ENCODE data around the gene SIL1.
A peak's percentile ranks its signal among the peaks of the same experiment; 100 is the strongest.

SIL1 gene

DNA sequence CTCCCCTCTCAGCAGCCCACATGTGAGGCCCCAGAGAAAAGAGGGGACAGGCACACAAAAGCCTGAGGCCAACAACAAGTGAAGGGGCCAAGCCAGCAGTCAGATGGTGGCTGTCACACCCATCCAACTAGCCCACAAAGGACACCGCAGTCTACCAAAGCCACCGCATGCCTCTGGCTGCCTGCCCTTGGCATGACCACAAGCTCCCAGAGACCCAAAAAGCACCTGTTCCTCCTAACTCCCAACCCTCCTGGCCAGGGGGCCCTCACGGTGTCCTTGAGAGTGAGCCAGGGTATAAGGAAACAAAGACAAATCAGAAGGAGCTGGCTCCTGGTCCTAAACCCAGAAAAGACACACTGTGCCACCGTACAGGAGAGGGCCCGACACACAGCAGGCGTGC lies 245.2 kb downstream of the SIL1 start:
- DNase-seq, result peak in 2 of 10 donors; percentile 37 to 84

GRCh38 chr5:138951986-138952735 lies 246.0 kb downstream of the SIL1 start:
- intact Hi-C loops (cut with DNase I), result loop anchor here (5.0 to 10.0 kb wide), 2 partner anchors 80 to 197 kb away; partner anchors contain the start of gene CTNNA1
- DNase-seq, result peak in 2 of 10 donors; percentile 18 to 75

More for the DNA sequence above, 245.2 kb downstream of the SIL1 start:
- intact Hi-C loops (cut with DNase I), result loop anchor here (5.0 to 10.0 kb wide), 2 partner anchors 81 to 198 kb away; partner anchors contain the start of gene CTNNA1

DNA sequence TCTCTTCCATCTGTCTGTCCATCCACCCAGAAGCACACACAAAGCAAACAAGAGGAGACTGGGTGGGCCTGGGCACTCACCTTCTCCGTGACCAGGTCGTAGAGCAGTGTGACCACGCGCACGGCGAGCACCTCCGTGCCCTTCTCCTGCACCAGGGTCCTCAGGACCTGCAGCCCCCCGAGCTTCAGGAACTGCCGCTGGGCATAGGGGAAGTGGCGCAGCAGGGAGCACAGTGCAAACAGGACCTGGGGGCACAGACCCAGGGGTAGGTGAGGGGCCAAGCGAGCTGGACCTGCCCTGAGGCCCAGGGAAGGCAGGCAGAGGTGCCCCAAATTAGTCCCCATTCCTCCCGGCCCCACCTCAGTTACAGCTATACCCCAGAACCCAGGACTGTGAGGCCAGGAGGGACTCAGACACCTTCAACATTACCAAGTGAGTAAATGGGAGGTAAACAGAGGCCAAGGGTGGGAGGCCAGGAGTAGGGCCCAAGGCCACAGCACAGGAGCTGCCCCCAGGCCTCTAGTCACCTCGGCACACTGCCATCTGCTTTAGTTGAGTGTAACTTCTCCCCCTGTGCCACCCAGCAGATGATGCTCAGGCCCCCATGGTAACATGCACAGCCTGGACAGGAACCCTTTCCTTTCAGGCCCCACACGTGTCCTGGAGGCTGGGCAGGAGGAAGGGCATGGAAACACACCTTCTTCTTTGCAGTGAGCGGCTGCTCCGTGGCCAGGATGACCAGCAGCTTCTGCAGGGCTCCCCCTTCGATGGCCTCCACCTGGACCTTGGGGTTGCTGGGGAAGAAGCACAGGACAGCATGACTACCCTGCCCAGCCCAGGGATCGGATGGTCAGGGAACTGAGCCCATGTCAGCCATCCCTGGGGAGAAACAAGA lies 246.8 kb downstream of the SIL1 start:
- intact Hi-C loops (cut with DNase I), result loop anchor here (5.0 to 10.0 kb wide), 2 partner anchors 79 to 197 kb away; partner anchors contain the start of gene CTNNA1
- peak in 2 of 10 donors; percentile 13 to 72 for DNase-seq

GRCh38 chr5:138950421-138951031 lies 247.6 kb downstream of the SIL1 start:
- intact Hi-C loops (cut with DNase I), result loop anchor here (5.0 to 10.0 kb wide), 2 partner anchors 78 to 196 kb away; partner anchors contain the start of gene CTNNA1
- peak in 8 of 10 donors; percentile 20 to 91 (median 54) for DNase-seq

DNA sequence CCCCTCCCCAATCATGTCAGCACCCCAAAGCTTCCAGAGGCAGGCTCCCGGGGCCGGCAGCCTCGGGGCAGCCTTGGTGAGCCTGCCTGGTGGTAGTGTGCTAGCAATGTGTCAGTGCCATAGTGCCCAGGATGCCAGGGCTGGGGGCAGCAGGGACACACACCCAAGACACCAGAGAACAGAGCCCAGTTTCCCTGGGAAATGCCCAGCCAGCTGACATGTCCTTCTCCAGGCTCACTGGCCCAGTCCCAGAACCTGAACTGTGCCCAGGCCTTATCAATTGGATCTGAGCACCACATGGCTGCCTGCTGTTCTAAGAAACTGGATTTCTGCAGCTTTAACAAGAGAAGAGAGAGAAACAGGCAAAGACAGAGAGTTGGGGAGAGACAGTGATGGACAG lies 248.2 kb downstream of the SIL1 start:
- peak in 3 of 10 donors; percentile 22 to 75 (median 67) for DNase-seq
- intact Hi-C loops (cut with DNase I), result loop anchor here (5.0 to 10.0 kb wide), 2 partner anchors 78 to 195 kb away; partner anchors contain the start of gene CTNNA1

- peak in 1 of 10 donors; percentile 14 for DNase-seq
- intact Hi-C loops (cut with DNase I), result no loop called here
Measured at GRCh38 chr5:138949223-138949574, 249.0 kb downstream of the SIL1 start.

DNA sequence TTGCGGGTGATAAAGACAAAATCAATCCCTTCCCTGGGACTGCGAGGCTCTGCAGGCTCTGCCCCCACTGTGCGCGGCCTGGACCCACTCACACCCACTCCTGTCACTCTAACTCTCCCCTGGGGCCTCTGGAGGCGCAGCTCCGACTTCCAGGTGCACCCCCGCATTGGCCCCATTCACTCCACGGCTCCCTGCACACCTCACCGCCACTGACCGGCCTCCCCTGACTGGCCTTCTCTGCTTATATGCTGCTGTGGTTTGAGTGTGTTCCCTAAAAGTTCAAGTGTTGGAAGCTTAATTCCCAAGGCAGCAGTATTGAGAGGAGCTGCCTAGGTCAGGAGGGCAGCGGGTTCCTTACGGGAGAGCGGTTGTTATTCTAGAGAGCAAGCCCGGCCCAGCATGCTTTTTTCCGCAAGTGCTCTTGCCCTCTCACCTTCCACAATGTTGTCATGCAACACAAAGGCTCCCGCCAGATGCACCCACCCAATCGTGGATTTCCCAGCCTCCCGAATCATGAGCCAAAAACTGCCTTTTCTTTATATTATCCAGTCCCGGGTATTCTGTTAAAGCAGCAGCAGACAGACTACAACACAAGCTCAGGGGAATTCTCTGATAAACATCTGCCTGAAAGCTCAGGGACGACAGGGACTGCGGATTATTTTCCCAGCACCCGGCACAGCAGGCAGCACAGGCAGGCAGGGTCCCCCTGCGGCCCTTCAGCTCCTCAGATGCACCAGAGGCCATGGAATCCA lies 249.5 kb downstream of the SIL1 start:
- intact Hi-C loops (cut with DNase I), result no loop called here
- peak in 2 of 10 donors; percentile 13 to 78 for DNase-seq

DNA sequence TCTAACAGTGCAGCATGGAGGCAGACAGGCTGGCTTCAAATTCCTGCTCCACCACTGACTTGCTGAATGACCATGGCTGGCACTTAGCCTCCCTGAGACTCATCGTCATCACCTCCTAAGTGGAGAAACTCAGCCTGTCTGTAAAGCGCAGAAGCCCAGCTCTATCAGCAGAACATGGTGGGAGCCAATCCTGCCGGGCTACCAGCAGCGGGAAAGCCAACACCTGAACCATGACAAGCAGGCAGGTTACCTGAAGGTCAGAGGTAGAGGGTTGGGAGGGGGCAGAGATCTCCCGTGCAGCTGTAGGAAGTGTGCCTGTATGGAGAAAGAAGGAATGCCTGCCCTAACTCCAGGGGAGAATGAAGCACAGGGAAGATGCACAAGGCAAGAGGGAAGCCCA lies 250.4 kb downstream of the SIL1 start:
- intact Hi-C loops (cut with DNase I), result no loop called here
- peak in 1 of 10 donors; percentile 44 for DNase-seq

DNA sequence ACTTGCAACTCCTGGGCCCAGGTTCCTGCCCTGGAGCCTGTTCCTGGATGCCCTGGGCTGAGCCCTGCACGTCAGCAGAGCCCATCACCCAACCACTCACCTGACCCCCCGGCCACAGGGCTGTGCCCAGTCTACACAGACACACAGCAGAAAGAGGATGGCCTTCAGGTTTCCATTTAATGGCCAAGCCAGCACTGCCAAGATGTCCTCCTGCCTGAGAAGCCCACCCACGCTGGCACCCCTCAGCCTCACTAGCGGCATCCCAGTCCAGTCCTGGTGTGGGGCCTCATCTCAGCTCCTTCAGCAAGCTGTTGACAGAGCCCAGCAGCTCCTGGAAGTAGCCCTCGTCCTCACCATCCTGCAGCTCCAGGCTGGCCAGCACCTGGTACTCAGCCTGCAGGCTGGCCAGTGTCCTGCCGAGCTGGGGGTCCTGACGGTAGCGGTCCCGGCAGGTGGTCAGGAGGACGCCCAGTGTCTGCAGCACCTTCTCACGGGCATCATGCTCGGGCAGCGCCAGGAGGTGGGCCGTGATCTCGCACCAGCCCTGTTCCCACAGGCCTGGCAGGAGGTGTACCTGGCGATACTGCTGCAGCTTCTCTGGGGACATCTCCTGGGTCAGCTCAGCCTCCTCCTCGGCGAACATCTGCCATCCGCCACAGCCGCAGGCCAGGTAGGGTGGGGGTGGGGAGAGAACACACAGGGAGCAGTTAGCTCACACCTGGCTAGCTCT lies 251.2 kb downstream of the SIL1 start:
- DNase-seq, result peak in 2 of 10 donors; percentile 61 to 81
- intact Hi-C loops (cut with DNase I), result no loop called here

DNA sequence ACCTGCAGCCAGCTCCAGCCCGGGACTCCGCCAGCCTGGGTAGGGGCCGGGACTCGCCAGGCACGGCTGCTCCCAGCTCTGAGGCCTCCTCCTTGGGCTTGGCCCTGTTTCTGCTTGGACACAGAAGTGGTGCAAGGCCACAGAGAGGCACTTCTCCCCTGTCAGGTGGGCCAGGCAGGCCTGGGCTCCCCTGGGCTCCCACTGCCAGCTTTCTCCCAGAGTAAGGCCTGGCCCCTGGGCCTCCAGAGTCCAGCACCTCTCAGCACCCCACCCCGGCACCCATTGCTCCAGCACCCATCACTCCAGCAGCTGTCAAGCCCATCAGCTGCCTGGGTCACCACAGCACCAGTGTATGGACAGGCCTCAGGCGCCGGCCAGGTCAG lies 251.9 kb downstream of the SIL1 start:
- peak in 9 of 10 donors; percentile 79 to 98 (median 85) for DNase-seq
- intact Hi-C loops (cut with DNase I), result no loop called here

DNA sequence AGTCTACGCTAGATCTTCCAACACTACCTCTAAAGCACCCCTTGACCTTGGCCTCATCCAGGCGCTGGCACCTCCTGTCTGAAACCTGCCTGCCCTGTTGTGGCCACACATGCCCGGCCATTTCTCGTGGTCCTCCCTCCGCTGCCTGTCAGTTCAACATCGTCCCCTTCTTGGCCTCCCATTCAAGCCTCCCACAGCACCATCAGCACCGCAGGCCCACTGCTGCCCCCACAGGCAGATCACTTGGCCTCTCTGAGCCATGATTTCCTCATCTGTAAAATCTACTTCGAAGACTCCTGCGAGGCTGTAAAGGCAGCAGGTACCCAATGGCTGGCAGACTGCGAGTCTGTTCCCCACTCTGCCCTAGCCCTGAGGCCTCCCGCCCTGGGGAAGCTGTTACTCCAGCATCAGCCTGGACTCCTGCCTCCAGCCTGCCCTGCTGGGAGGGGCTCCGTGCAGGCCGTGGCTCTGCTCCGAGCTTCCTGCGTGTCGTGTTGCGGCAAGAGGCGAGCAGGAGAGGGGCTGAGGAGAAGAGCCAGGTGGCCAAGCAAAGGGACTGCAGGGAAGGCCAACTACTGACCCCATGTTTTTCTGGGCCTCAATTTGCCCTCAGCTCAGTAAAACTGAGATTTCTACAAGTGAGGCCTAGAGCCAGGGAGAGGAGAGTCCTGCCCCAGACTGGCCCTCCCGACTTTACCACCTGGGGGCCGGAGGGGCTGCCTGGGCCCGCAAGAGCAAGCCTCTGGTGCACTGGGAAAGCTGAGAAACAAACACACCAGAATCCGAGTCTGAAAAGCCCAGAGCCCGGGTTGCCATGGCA lies 252.5 kb downstream of the SIL1 start:
- intact Hi-C loops (cut with DNase I), result no loop called here
- DNase-seq, result peak in 2 of 10 donors; percentile 79 to 84

- intact Hi-C loops (cut with DNase I), result no loop called here
- DNase-seq, result peak in 2 of 10 donors; percentile 50 to 67
Measured at GRCh38 chr5:138944527-138945322, 253.4 kb downstream of the SIL1 start.

DNA sequence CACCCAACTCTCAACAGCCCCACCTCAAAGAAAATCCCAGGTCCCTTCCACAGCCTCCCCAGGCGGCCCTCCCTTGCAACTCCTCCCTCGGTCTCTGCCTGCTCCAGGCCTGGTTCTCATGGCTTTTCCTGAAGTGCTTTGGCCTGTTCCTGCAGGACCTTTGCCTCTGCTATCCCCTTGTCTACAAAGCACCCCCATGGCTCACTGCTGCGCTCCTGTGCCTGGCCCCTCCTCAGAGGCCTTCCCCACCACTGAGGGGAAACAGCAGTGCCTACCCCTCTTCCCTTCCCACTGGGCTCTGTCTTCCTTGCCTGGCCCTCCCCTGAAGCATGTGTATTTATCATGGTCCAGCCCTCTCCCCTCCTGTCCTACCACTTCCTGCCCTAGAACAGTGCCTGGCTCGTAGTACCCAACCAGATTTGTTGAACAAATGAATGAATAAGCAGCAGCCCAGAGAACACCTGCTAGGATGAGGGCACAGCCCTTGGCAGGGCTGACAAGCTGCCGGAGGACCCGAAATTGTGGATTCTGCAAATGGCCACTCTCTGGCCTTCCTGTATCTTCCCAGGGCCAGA lies 254.5 kb downstream of the SIL1 start:
- DNase-seq, result no peak
- intact Hi-C loops (cut with DNase I), result no loop called here

- peak in 1 of 10 donors; percentile 72 for DNase-seq
Measured at GRCh38 chr5:138942861-138943260, 255.3 kb downstream of the SIL1 start.

DNA sequence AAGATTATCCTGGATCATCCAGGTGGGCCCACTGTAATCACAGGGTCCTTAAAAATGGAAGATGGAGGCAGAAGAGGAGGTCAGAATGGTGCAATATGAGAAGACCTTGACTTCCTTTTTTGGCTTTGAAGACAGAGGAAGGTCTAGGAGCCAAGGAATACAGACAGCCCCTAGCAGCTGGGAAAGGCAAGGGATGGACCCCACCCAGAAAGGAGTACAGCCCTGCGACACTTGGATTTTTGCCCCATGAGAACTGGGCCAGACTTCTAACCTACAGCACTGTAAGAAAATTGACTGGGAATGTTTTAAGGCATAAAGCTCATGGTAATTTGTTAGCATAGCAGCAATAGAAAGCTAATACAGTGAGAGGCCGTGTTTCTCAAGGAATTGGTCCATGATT lies 256.1 kb downstream of the SIL1 start:
- intact Hi-C loops (cut with DNase I), result no loop called here
- no peak for DNase-seq

More at GRCh38 chr5:138942861-138943260, 255.3 kb downstream of the SIL1 start:
- intact Hi-C loops (cut with DNase I), result no loop called here

GRCh38 chr5:138938526-138938925 lies 259.6 kb downstream of the SIL1 start:
- intact Hi-C loops (cut with DNase I), result no loop called here

More at GRCh38 chr5:138938526-138938925, 259.6 kb downstream of the SIL1 start:
- no peak for DNase-seq
